ENCODE results near the gene WDR89.

GRCh38 chr14:63671987-63672386 lies 30.3 kb upstream of the WDR89 start:
- TF ChIP-seq CTCF (IDR thresholded peaks at IDR 0.05; ENCODE audit: insufficient read depth, low read length) (no peak), REST (IDR thresholded peaks at IDR 0.05; ENCODE audit: insufficient replicate concordance, low read depth) (no peak), GABPA (IDR thresholded peaks at IDR 0.05; ENCODE audit: low read depth) (no peak)
